ENCODE results near the gene CHPT1.

CHPT1 gene

GRCh38 chr12:101686176-101686575, 11.3 kb upstream of the CHPT1 start:
- DNase-seq = no peak

GRCh38 chr12:101690544-101691098, 6.8 kb upstream of the CHPT1 start:
- DNase-seq = no peak

GRCh38 chr12:101691503-101692096, 5.8 kb upstream of the CHPT1 start:
- DNase-seq = no peak

DNA sequence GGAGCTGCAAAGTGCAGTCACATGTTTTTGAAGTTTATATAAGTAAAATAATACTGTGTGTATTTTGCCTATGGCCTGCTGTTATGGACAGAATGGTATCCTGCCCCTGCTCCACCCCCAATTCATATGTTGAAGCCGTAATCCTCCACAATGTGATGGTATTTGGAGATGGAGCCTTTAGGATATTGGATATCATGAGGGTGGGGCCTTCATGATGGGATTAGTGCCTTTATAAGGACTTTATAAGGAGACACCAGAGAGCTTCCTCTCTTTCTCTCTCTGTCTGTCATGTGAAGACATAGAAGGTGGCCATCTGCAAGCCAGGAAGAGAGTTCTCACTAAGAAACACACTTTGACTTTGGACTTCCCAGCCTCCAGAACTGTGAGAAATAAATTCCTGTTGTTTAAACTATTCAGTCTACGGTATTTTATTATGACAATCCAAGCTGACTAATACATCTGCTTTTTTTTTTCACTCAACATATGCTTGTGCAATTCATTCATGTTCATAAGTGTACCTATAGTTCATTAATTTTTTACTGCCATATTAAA, 3.1 kb upstream of the CHPT1 start:
- DNase-seq = no peak

DNA sequence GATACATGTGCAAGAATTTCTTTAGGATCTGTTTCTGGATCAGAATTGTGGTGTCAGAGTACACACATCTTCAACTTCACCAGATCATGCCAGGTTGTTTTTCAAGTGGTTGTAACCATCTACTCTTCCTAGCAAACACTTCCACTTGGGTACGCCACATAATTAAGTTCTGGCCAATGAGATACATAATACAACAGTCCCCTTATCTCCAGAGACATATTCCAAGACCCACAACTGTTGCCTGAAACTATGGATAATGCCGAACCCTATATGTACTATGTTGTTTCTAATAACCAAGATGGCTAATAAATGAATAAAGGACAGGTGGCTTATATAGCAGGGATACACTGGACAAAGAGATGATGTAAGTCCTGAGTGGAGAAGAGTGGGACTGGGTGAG, 2.5 kb upstream of the CHPT1 start:
- no peak for DNase-seq

DNA sequence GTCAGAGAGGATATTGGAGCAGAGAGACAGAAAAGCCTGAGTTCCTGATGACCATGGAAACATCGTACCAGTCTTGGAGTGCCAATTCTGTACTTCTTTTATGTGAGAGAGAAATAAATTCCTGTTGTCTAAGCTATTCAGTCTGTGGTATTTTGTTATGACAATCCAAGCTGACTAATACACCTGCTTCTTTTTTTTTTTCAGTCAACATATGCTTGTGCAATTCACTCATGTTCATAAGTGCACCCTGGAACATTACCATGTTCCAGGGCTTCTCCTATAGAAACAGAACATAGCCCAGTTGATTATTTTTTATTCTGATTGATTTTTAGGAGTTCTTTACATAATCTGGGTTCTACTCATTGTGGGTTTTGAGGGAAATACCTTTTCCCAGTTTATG, 1.7 kb upstream of the CHPT1 start:
- DNase-seq = no peak

- DNase-seq = no peak
These were observed 916 bp upstream of the CHPT1 start for GRCh38 chr12:101696251-101697196.

DNA sequence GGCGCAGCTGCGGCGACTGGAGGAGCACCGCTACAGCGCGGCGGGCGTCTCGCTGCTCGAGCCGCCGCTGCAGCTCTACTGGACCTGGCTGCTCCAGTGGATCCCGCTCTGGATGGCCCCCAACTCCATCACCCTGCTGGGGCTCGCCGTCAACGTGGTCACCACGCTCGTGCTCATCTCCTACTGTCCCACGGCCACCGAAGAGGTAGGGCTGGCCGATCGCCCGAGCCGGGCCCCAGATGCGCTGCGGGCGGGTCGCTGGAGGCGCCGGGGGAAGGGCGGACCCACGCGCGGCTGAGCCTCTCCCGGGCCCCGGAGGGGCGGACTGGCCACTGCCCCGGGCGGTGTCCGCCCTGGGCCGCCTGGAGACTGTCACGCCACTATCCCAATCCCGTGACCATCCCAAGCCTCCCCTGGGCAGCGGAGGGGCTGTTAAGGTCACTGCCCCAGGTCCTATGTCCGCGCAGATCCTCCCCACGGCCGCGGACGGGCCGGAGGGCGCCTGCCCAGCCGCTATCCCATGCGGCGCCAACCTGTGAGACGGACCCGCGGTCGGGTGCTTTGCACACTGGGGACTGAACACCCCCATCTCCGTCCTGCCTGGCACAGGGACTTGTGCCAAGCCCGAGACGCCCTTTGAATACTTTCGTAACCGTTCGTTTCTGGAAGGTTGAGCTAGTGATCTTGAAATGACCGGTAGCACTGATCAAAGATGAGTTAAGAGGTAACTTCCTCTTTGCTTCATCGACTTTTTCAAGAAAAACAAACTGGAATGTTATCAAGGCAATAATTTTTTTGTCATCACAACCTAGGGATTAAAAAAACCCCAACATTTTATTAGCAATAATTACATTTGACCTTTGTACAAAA, 725 bp downstream of the CHPT1 start:
- DNase-seq = no peak

- no peak for DNase-seq
These were observed 1.4 kb downstream of the CHPT1 start for GRCh38 chr12:101698800-101699347.

DNA sequence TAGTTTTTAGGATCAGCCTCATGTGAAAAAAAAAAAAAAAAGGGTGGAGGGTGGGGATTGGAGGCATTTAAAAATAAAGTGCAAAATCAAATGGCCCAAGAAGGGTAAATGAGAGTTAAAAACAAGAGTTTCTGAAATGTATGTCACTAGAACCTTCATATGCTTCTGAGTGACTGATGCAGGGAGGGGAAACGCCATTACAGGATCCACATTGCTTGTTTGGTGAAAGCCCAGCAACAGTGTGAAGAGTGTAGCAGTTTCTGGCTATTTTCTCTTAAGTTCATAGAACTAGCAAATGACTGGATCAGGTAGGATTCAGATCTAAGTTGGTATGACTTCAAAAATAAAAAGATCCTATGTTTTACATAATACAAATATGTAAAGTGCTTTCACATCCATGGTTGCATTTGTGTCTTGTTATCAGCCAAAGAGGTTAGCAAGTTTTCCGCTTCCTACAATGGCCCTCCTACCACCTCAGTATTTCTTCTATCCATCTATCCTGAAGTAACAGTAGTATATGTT, 2.9 kb downstream of the CHPT1 start:
- DNase-seq = no peak

DNA sequence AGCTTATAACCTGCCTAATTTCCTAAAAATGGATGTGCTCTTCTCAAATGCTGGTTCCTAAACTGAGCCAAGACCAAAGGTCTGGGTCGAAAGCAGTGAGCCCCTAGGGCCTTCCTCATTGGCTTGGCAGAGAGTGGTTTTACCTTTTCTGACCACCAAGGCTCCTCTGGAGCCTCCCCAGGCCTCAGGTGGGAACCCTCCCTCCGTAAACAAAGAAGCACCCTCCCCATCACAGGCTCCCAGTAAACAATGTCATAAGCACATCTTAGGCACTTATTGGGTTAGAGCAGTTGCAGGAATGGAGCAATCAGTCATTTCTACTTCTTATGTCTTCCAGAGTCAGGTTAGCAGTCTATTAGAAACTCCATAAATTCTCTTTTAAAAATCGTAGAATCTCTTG, 6.0 kb downstream of the CHPT1 start:
- DNase-seq = no peak

DNA sequence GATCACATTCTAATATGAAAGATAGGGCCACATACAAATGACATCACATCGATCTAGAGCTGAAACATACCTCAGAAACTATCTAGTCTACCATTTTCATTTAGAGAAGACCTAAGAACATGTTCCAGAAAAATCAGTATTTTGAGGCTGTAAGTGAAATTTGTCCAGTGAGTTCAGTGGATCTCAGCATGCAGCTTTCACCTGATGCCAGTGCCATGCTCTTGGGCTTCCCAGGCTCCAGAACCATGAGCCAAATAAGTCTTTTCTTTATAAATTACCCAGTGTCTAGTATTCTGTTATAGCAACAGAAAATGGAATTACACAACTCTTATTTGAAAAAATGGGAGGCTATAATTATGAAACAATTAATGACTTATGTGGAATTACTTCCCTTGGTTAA, 9.0 kb downstream of the CHPT1 start:
- DNase-seq = no peak

- no peak for DNase-seq
These were observed 9.8 kb downstream of the CHPT1 start for GRCh38 chr12:101707131-101707782.

GRCh38 chr12:101710288-101710687, 12.8 kb downstream of the CHPT1 start:
- no peak for DNase-seq

- DNase-seq = no peak
These were observed 15.7 kb downstream of the CHPT1 start for GRCh38 chr12:101713059-101713682.

GRCh38 chr12:101713930-101714329, 16.5 kb downstream of the CHPT1 start:
- no peak for DNase-seq

DNA sequence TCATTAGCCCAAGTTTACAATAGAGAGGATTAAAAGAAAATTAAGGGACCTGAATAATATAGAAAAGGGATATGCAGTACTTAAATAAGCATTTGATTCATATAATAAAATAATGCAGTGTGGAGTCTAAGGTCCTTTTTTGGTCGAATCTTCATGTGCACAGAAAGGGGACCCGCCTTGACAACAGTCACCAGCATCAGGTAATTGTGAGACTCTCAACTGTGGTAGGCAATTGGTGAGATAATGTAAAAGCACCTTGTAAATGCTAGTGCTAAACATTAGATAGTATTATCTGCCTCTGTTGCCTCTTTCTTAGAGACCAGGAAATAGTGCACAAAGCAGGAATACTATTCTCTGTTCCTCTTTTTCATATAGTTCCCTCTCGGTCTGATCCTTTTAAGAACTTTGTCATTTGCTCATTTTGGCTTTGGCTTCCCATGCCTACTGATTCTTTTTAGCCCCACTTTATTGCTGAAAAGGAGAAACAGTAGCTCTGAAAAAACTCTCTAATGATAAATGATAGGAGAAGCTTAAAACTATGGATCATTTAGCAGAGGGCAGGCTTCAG, 17.5 kb downstream of the CHPT1 start:
- DNase-seq = no peak

GRCh38 chr12:101719566-101719965, 22.1 kb downstream of the CHPT1 start:
- no peak for DNase-seq

DNA sequence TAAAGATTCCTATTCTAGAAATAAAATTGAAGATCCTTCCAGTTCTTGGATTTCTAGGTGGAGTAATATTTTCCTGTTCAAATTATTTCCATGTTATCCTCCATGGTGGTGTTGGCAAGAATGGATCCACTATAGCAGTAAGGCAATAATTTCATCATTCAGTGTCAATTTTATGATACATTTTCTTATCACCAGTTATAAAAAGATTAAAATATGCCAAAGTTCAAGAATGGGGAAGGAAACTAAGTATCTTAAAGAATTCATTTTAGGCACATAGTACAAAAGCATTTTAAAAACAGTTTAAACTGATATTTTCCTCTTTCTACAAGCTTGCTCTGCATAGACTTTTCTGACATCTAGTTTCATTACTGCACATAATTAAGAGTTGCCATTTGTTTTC, 22.7 kb downstream of the CHPT1 start:
- no peak for DNase-seq

GRCh38 chr12:101722392-101722791, 25.0 kb downstream of the CHPT1 start:
- DNase-seq = no peak

- no peak for DNase-seq
These were observed 29.7 kb downstream of the CHPT1 start for GRCh38 chr12:101727098-101727497.
